Mesenteric fat pad (tissue), 1 donor: ENCODE measurements around the gene TLE4. TPM values are rescaled to one million over a fixed set of nuclear protein-coding genes. Genes with fewer than 3 reads are reported as not detected.

Experiments used
- DNase-seq: peaks from one replicate; pipeline ENCODE4 v3.0.0-alpha.2; 2020; ENCODE audit warnings: low spot score
- total RNA-seq: library from RNA; stranded (reverse); fragmentation: NEBNext Ultra II Directional; extraction: Animal tissue kit (Norgen Biotek cat#: 25700); gene quantifications from one replicate; pipeline ENCODE4 v1.2.1, GENCODE V29; 2021
- donor health status: DM: yes; HTN: yes; CAD: no.

Gene TLE4
- total RNA-seq, 1 donor from 2014 or later, result 25.5 TPM

GRCh38 chr9:79686381-79687130, 114.8 kb downstream of the TLE4 start:
- DNase-seq, result no peak

GRCh38 chr9:79687131-79687447, 115.3 kb downstream of the TLE4 start:
- no peak for DNase-seq

- no peak for DNase-seq
Measured at GRCh38 chr9:79688363-79688762, 116.6 kb downstream of the TLE4 start.

GRCh38 chr9:79689576-79689975, 117.8 kb downstream of the TLE4 start:
- DNase-seq, result no peak

GRCh38 chr9:79691496-79691895, 119.7 kb downstream of the TLE4 start:
- DNase-seq, result no peak

GRCh38 chr9:79692857-79693571, 121.2 kb downstream of the TLE4 start:
- no peak for DNase-seq

- DNase-seq, result no peak
Measured at GRCh38 chr9:79693750-79694149, 122.0 kb downstream of the TLE4 start.

GRCh38 chr9:79694208-79694607, 122.4 kb downstream of the TLE4 start:
- DNase-seq, result no peak

GRCh38 chr9:79694676-79695400, 123.1 kb downstream of the TLE4 start:
- no peak for DNase-seq

GRCh38 chr9:79695531-79696175, 123.9 kb downstream of the TLE4 start:
- DNase-seq, result no peak

GRCh38 chr9:79698967-79699366, 127.2 kb downstream of the TLE4 start:
- no peak for DNase-seq

GRCh38 chr9:79699479-79699878, 127.7 kb downstream of the TLE4 start:
- DNase-seq, result no peak

- no peak for DNase-seq
Measured at GRCh38 chr9:79700607-79701360, 129.0 kb downstream of the TLE4 start.

- no peak for DNase-seq
Measured at GRCh38 chr9:79701651-79702050, 129.9 kb downstream of the TLE4 start.

GRCh38 chr9:79705704-79706103, 133.9 kb downstream of the TLE4 start:
- no peak for DNase-seq

- DNase-seq, result no peak
Measured at GRCh38 chr9:79706512-79706911, 134.7 kb downstream of the TLE4 start.

GRCh38 chr9:79707589-79707988, 135.8 kb downstream of the TLE4 start:
- DNase-seq, result no peak

- no peak for DNase-seq
Measured at GRCh38 chr9:79708541-79708940, 136.8 kb downstream of the TLE4 start.

GRCh38 chr9:79709743-79710674, 138.2 kb downstream of the TLE4 start:
- DNase-seq, result no peak

- DNase-seq, result no peak
Measured at GRCh38 chr9:79711874-79712273, 140.1 kb downstream of the TLE4 start.
